ENCODE data around the gene BCL11B. TPM values are rescaled to one million over a fixed set of nuclear protein-coding genes. Genes with fewer than 3 reads are reported as not detected.

BCL11B gene
- total and polyA plus RNA-seq, 9 of the 15 experiments (the other 6 are each of a cell fraction or from before 2014, with no cell fraction given), result 0.09 TPM; not detected in 8

DNA sequence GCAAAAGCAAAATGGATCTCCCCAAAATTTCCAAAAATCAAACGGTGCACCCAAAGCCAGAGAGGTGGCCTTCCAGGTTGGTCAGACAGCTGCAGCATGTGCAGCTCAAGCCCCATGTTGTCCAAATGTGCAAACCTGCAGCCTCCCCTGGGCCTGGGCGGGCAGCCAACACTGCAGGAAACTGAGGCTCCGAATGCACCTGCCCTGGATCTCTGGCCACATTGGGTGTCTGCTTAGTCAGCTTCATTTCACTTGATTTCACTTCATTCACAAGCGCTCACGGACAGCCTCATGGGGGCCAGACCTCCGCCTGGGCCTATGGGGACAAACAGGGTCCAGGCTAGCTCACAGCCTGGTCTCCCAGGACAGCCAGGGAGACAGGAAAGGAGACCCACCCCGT is 59.8 kb downstream of the BCL11B start:
- ATAC-seq (no peak), FAIRE-seq (no peak), DNase-seq (ENCODE audit: extremely low read depth in 1 of 4, low spot score in 3 of 4) (no peak)
- peaks cover 0 to 7% of the 10 kb centered on the region in 2 experiments; a peak in 1 of 5 replicates for H3K27me3 ChIP-seq (ENCODE audit: control insufficient read depth in 2 of 2, insufficient read depth in 2 of 2, low read length in 2 of 2)
- H2AFZ ChIP-seq (ENCODE audit: low read depth, low read length), result no peak overlapping the region
- no peak overlapping the region for H3K27ac ChIP-seq (ENCODE audit: extremely low read depth, low read depth, low read length)
- in situ Hi-C loops (cut with MboI), result no loop called here
- ChIA-PET POLR2A (no interaction called here), CTCF (ENCODE audit: low intra/inter-chr PET ratio) (no interaction called here)
- 0% methylated on average over 3 of the region's 7 CpGs for WGBS (ENCODE audit: insufficient coverage, low coverage, missing lambda C conversion rate)
- H3K4me3 ChIP-seq, result no peak overlapping the region
- intact Hi-C loops (cut with micrococcal nuclease), result no loop called here
- H4K20me1 ChIP-seq (replicated peaks; ENCODE audit: control insufficient read depth, insufficient read depth, low read length), result no peaks in the 10 kb centered on the region
- no TSS peak for BruUV-seq (replicated peaks)
- no peaks in the 10 kb centered on the region for H3K79me2 ChIP-seq (ENCODE audit: control insufficient read depth, insufficient read depth, low read length)
- no peaks in the 10 kb centered on the region for H3K9me3 ChIP-seq (replicated peaks; ENCODE audit: control insufficient read depth, insufficient read depth, low read depth, low read length)
- H3K4me1 ChIP-seq (replicated peaks in 1 of 2; ENCODE audit: control insufficient read depth in 2 of 2, insufficient read depth in 2 of 2, low read length in 2 of 2), result no peaks in the 10 kb centered on the region
- H3K9me1 ChIP-seq (ENCODE audit: control insufficient read depth, insufficient read depth, low read length), result no peaks in the 10 kb centered on the region
- H3K36me3 ChIP-seq (ENCODE audit: control insufficient read depth, insufficient read depth, low read length), result no peaks in the 10 kb centered on the region
- no peak overlapping the region for H3K9ac ChIP-seq (ENCODE audit: insufficient read depth in 1 of 2, low read depth in 2 of 2, low read length in 2 of 2)
- no peak overlapping the region for H3K4me2 ChIP-seq (ENCODE audit: insufficient read depth, low read length)
- TF ChIP-seq ZNF639 (CRISPR knock-in tag; conservative IDR thresholded peaks at IDR 0.05 in 1 of 2, IDR thresholded peaks at IDR 0.05 in 1 of 2) (no peak), ZSCAN29 (IDR thresholded peaks at IDR 0.05) (no peak), SMARCE1 (IDR thresholded peaks at IDR 0.05) (no peak), L3MBTL2 (IDR thresholded peaks at IDR 0.05) (no peak), PKNOX1 (IDR thresholded peaks at IDR 0.05) (no peak), ERF (CRISPR knock-in tag; IDR thresholded peaks at IDR 0.05) (no peak), HNRNPL (IDR thresholded peaks at IDR 0.05; ENCODE audit: low read depth, low read length) (no peak), ZNF263 (CRISPR knock-in tag; IDR thresholded peaks at IDR 0.05; ENCODE audit: borderline replicate concordance) (no peak), TFE3 (CRISPR knock-in tag; IDR thresholded peaks at IDR 0.05) (no peak), THRAP3 (IDR thresholded peaks at IDR 0.05; ENCODE audit: borderline replicate concordance) (no peak), MTF1 (CRISPR knock-in tag; IDR thresholded peaks at IDR 0.05; ENCODE audit: borderline replicate concordance) (no peak), SP1 (CRISPR knock-in tag; IDR thresholded peaks at IDR 0.05) (no peak)
- TF ChIP-seq, protein P1, sequence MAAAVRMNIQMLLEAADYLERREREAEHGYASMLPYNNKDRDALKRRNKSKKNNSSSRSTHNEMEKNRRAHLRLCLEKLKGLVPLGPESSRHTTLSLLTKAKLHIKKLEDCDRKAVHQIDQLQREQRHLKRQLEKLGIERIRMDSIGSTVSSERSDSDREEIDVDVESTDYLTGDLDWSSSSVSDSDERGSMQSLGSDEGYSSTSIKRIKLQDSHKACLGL (CRISPR knock-in tag; IDR thresholded peaks at IDR 0.05; ENCODE audit: borderline replicate concordance, poor library complexity, severe bottlenecking), result no peak
- TF ChIP-seq, protein P2, sequence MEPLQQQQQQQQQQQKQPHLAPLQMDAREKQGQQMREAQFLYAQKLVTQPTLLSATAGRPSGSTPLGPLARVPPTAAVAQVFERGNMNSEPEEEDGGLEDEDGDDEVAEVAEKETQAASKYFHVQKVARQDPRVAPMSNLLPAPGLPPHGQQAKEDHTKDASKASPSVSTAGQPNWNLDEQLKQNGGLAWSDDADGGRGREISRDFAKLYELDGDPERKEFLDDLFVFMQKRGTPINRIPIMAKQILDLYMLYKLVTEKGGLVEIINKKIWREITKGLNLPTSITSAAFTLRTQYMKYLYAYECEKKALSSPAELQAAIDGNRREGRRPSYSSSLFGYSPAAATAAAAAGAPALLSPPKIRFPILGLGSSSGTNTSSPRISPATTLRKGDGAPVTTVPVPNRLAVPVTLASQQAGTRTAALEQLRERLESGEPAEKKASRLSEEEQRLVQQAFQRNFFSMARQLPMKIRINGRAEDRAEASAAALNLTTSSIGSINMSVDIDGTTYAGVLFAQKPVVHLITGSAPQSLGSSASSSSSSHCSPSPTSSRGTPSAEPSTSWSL (CRISPR knock-in tag; IDR thresholded peaks at IDR 0.05; ENCODE audit: borderline replicate concordance), result no peak
- TF ChIP-seq, protein P3, sequence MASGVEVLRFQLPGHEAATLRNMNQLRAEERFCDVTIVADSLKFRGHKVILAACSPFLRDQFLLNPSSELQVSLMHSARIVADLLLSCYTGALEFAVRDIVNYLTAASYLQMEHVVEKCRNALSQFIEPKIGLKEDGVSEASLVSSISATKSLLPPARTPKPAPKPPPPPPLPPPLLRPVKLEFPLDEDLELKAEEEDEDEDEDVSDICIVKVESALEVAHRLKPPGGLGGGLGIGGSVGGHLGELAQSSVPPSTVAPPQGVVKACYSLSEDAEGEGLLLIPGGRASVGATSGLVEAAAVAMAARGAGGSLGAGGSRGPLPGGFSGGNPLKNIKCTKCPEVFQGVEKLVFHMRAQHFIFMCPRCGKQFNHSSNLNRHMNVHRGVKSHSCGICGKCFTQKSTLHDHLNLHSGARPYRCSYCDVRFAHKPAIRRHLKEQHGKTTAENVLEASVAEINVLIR (CRISPR knock-in tag; IDR thresholded peaks at IDR 0.05), result no peak
